ENCODE measurements around the gene HOXA4.

DNA sequence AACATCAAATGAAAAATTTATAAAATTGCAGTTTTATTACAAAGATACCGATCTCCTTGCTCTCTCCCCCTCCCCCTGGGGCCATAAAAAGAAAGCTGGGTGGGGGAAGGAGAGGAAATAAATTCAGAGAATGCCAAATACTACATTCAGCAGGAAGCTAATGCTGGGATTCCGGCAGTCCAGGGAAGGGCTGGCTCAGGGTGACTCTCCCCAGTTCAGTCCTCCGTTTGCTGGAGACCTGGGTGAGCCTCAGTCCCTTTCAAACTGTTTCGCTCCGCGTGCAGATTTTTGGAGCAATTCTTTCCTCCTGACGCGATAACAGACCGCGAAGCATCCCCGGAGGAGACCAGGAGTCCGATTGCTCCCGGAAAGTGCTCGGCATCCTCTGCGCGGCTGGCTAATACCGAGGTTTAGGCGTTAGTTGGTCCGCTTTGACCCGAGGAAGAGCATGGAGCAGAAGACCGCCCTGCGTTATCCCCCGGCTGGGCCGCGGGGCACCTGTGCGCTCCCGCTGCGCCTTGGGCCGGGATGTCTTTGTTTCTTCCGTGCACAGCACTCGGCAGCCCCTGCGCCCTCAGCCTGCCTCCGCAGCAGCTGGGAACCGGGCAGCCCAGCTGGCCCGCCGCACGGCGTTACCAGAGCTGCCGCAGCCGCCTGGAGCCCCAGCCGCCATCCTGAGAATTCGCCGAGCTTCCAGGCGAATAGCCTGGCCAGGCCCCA, 24.2 kb downstream of the HOXA4 start:
- TF ChIP-seq, protein P1, sequence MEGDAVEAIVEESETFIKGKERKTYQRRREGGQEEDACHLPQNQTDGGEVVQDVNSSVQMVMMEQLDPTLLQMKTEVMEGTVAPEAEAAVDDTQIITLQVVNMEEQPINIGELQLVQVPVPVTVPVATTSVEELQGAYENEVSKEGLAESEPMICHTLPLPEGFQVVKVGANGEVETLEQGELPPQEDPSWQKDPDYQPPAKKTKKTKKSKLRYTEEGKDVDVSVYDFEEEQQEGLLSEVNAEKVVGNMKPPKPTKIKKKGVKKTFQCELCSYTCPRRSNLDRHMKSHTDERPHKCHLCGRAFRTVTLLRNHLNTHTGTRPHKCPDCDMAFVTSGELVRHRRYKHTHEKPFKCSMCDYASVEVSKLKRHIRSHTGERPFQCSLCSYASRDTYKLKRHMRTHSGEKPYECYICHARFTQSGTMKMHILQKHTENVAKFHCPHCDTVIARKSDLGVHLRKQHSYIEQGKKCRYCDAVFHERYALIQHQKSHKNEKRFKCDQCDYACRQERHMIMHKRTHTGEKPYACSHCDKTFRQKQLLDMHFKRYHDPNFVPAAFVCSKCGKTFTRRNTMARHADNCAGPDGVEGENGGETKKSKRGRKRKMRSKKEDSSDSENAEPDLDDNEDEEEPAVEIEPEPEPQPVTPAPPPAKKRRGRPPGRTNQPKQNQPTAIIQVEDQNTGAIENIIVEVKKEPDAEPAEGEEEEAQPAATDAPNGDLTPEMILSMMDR (conservative IDR thresholded peaks at IDR 0.05 in 1 of 2, IDR thresholded peaks at IDR 0.05 in 1 of 2; ENCODE audit: low read depth in 1 of 2, low read length in 2 of 2): no peak
- TF ChIP-seq EZH2 (IDR thresholded peaks at IDR 0.05; ENCODE audit: low read length, missing control alignments): no peak

All from fibroblast of lung (primary cell).